HepG2 (cell line): Measurements from ENCODE around the gene OR52W1. TPM values are rescaled to one million over a fixed set of nuclear protein-coding genes. Genes with fewer than 3 reads are reported as not detected.

ENCODE experiments used
- CBX5 ChIP-seq: sonication (generic); formaldehyde crosslinking; IDR thresholded peaks from 2 replicates; pipeline ENCODE4 v1.4.0; 2020; ENCODE audit warnings: missing genetic modification reagents, borderline replicate concordance
- ESRRA ChIP-seq: sonication (generic); formaldehyde crosslinking; IDR thresholded peaks from 2 replicates; pipeline ENCODE4 v1.5.1; 2020; ENCODE audit warnings: mild to moderate bottlenecking, low read depth, missing genetic modification reagents
- HBP1 ChIP-seq: IDR thresholded peaks from 2 replicates; pipeline ENCODE4 v1.6.1; 2016; ENCODE audit warnings: low read depth, control low read depth
- HNF1B ChIP-seq: sonication (generic); formaldehyde crosslinking; IDR thresholded peaks from 2 replicates; pipeline ENCODE4 v1.5.1; 2020; ENCODE audit warnings: mild to moderate bottlenecking, moderate library complexity, missing genetic modification reagents
- SP1 ChIP-seq, 2 experiments: fragments of 450-650 bp in 1 of 2; sonication (generic) in 1 of 2; formaldehyde crosslinking in 1 of 2; IDR thresholded peaks; 2 replicates each; pipeline versions ENCODE4 v1.4.0 to v1.6.1; 2016 to 2020; ENCODE audit warnings: missing genetic modification reagents in 1 of 2
- ZBTB4 ChIP-seq: sonication (generic); formaldehyde crosslinking; IDR thresholded peaks from 2 replicates; pipeline ENCODE4 v1.4.0; 2020; ENCODE audit warnings: missing genetic modification reagents, mild to moderate bottlenecking, borderline replicate concordance
- ZBTB49 ChIP-seq: sonication (generic); formaldehyde crosslinking; IDR thresholded peaks from 2 replicates; pipeline ENCODE4 v1.4.0; 2020; ENCODE audit warnings: missing genetic modification reagents, borderline replicate concordance
- ZBTB8A ChIP-seq: sonication (generic); formaldehyde crosslinking; IDR thresholded peaks from 2 replicates; pipeline ENCODE4 v1.4.0; 2020; ENCODE audit warnings: mild to moderate bottlenecking, low read depth, missing genetic modification reagents, borderline replicate concordance
- ZIK1 ChIP-seq: sonication (generic); formaldehyde crosslinking; IDR thresholded peaks from 2 replicates; pipeline ENCODE4 v1.5.0; 2020; ENCODE audit warnings: mild to moderate bottlenecking, low read depth, missing genetic modification reagents, borderline replicate concordance
- ZNF530 ChIP-seq: sonication (generic); formaldehyde crosslinking; IDR thresholded peaks from 2 replicates; pipeline ENCODE4 v1.5.0; 2020; ENCODE audit warnings: low read depth, mild to moderate bottlenecking, missing genetic modification reagents
- ZNF546 ChIP-seq: sonication (generic); formaldehyde crosslinking; conservative IDR thresholded peaks from 2 replicates; pipeline ENCODE4 v1.8.1; 2023; ENCODE audit warnings: mild to moderate bottlenecking, missing genetic modification reagents
- ZNF607 ChIP-seq: sonication (generic); formaldehyde crosslinking; IDR thresholded peaks from 2 replicates; pipeline ENCODE4 v1.5.1; 2020; ENCODE audit warnings: missing genetic modification reagents, mild to moderate bottlenecking, borderline replicate concordance
- ZNF619 ChIP-seq: sonication (generic); formaldehyde crosslinking; IDR thresholded peaks from 2 replicates; pipeline ENCODE4 v1.4.0; 2020; ENCODE audit warnings: mild to moderate bottlenecking, missing genetic modification reagents
- ZNF704 ChIP-seq: sonication (generic); formaldehyde crosslinking; IDR thresholded peaks from 2 replicates; pipeline ENCODE4 v1.8.1; 2023; ENCODE audit warnings: mild to moderate bottlenecking, inconsistent platforms, moderate library complexity, missing genetic modification reagents, borderline replicate concordance
- ZNF772 ChIP-seq: sonication (generic); formaldehyde crosslinking; IDR thresholded peaks from 2 replicates; pipeline ENCODE4 v1.5.0; 2020; ENCODE audit warnings: mild to moderate bottlenecking, missing genetic modification reagents
- ZNF784 ChIP-seq: sonication (generic); formaldehyde crosslinking; IDR thresholded peaks from 2 replicates; pipeline ENCODE4 v1.5.1; 2020; ENCODE audit warnings: missing genetic modification reagents, mild to moderate bottlenecking, borderline replicate concordance
- polyA plus RNA-seq, 8 experiments: library from polyadenylated mRNA; depleted of rRNA in 3 of 8; stranded (reverse) in 7 of 8; unstranded in 1 of 8; fragments of >200 nt; fragmentation: Illumina TruSeq in 4 of 8; extraction: Trizol in 4 of 8; gene quantifications; 2 replicates each; pipeline versions ENCODE4 v1.2.1 to v1.2.3, GENCODE V29; 2011 to 2016; ENCODE audit warnings: low read depth in 4 of 8, missing spikeins in 1 of 8, mixed read lengths in 1 of 8; ENCODE audit not compliant: insufficient read depth in 1 of 8
- total RNA-seq, 5 experiments: library from RNA; depleted of rRNA; stranded (reverse); fragments of >200 nt; fragmentation: Illumina TruSeq; extraction: Trizol; gene quantifications; 2 replicates each; pipeline ENCODE4 v1.2.3, GENCODE V29; 2016; ENCODE audit warnings: low read depth in 1 of 5

Gene OR52W1
- total and polyA plus RNA-seq, 2 of the 13 experiments (the other 11 are each of a cell fraction or from before 2014, with no cell fraction given) = not detected

- TF ChIP-seq ZNF607 (CRISPR knock-in tag) = no peak
- TF ChIP-seq ZNF772 (CRISPR knock-in tag) = no peak
- 0 out of 2 replicates have a peak, but pooled peaks have one; percentile 24 for TF ChIP-seq ZNF704 (CRISPR knock-in tag)
- no peak for TF ChIP-seq HBP1 (CRISPR knock-in tag)
- 0 out of 2 replicates have a peak, but pooled peaks have one; percentile 8 for TF ChIP-seq ZNF619 (CRISPR knock-in tag)
- TF ChIP-seq HNF1B (CRISPR knock-in tag) = peak; percentile 29; the same call in 1 of the 2 replicates
- no peak for TF ChIP-seq ZBTB4 (CRISPR knock-in tag)
- no peak for TF ChIP-seq CBX5 (CRISPR knock-in tag)
- no peak for TF ChIP-seq ZNF784 (CRISPR knock-in tag)
- TF ChIP-seq ZBTB8A (CRISPR knock-in tag) = no peak
- TF ChIP-seq ESRRA (CRISPR knock-in tag) = 0 out of 2 replicates have a peak, but pooled peaks have one; percentile 11
- TF ChIP-seq ZBTB49 = no peak
- 0 out of 2 replicates have a peak, but pooled peaks have one; percentile 36 for TF ChIP-seq ZNF546 (CRISPR knock-in tag)
- no peak for TF ChIP-seq SP1 (IDR thresholded peaks at IDR 0.05)
- TF ChIP-seq SP1 (CRISPR knock-in tag; IDR thresholded peaks at IDR 0.05) = peak; percentile 73
- 0 out of 2 replicates have a peak, but pooled peaks have one; percentile 52 for TF ChIP-seq ZIK1 (CRISPR knock-in tag)
- no peak for TF ChIP-seq ZNF530 (CRISPR knock-in tag)
Observed at GRCh38 chr11:6234387-6235107, 35.5 kb downstream of the OR52W1 start, which contains the start of gene FHIP1B (continued).
